Peyer's patch (tissue), 4 donors: ENCODE data around the gene SLAMF1.

Experiments
- CTCF ChIP-seq, 6 experiments: fragments of 450-650 bp in 4 of 6; fragments of 200-600 bp in 2 of 6; sonication (generic) in 1 of 6; IDR thresholded peaks; one replicate each; pipeline ENCODE4 v1.5.1; 2017 to 2019; ENCODE audit warnings: antibody characterized with exemption in 6 of 6, mild to moderate bottlenecking in 3 of 6, moderate library complexity in 1 of 6
- POLR2A ChIP-seq, 2 donors: fragments of 450-650 bp; IDR thresholded peaks; one replicate each; pipeline ENCODE4 v1.5.1; 2017; ENCODE audit warnings: antibody characterized with exemption in 2 of 2, mild to moderate bottlenecking in 2 of 2, moderate library complexity in 2 of 2

GRCh38 chr1:160570840-160571239 is 76.0 kb downstream of the SLAMF1 start:
- TF ChIP-seq CTCF (IDR thresholded peaks at IDR 0.05) (no peak), POLR2A (IDR thresholded peaks at IDR 0.05) (no peak)
